Measurements from ENCODE around the gene AOAH.

AOAH gene

GRCh38 chr7:36478745-36479144, 245.5 kb downstream of the AOAH start:
- Histone ChIP-seq H3K27me3 (ENCODE audit: control insufficient read depth, low read length) (peaks cover 15% of the 10 kb centered on the region), H4K20me1 (ENCODE audit: control insufficient read depth, insufficient read depth, low read depth, low read length) (no peaks in the 10 kb centered on the region), H3K27ac (ENCODE audit: low read depth, low read length) (no peak overlapping the region), H3K4me1 (ENCODE audit: control insufficient read depth, low read length) (no peaks in the 10 kb centered on the region), H3K4me2 (ENCODE audit: low read length) (no peak overlapping the region), H3F3A (ENCODE audit: control insufficient read depth, insufficient read depth) (no peaks in the 10 kb centered on the region), H3K36me3 (ENCODE audit: control insufficient read depth, low read length) (no peaks in the 10 kb centered on the region), H3K9me2 (replicated peaks; ENCODE audit: control insufficient read depth, low read length) (no peaks in the 10 kb centered on the region), H3K4me3 (ENCODE audit: low read length) (no peak overlapping the region), H3K9me3 (ENCODE audit: control insufficient read depth, insufficient read depth, low read length) (no peaks in the 10 kb centered on the region), H3K79me2 (ENCODE audit: control insufficient read depth, low read length) (no peaks in the 10 kb centered on the region)
- TF ChIP-seq EZH2phosphoT487 (IDR thresholded peaks at IDR 0.05; ENCODE audit: borderline replicate concordance, low read length) (no peak), CTCF (IDR thresholded peaks at IDR 0.05; ENCODE audit: low read depth, low read length, poor library complexity, severe bottlenecking) (no peak)

- no peak overlapping the region for H3K4me3 ChIP-seq (ENCODE audit: low read length)
- H4K20me1 ChIP-seq (ENCODE audit: control insufficient read depth, insufficient read depth, low read depth, low read length) = no peaks in the 10 kb centered on the region
- H3K9me2 ChIP-seq (replicated peaks; ENCODE audit: control insufficient read depth, low read length) = no peaks in the 10 kb centered on the region
- H3K79me2 ChIP-seq (ENCODE audit: control insufficient read depth, low read length) = no peaks in the 10 kb centered on the region
- no peaks in the 10 kb centered on the region for H3K4me1 ChIP-seq (ENCODE audit: control insufficient read depth, low read length)
- no peaks in the 10 kb centered on the region for H3K9me3 ChIP-seq (ENCODE audit: control insufficient read depth, insufficient read depth, low read length)
- H3K27me3 ChIP-seq (ENCODE audit: control insufficient read depth, low read length) = peaks cover 8% of the 10 kb centered on the region
- no peak overlapping the region for H3K27ac ChIP-seq (ENCODE audit: low read depth, low read length)
- H3F3A ChIP-seq (ENCODE audit: control insufficient read depth, insufficient read depth) = no peaks in the 10 kb centered on the region
- no peaks in the 10 kb centered on the region for H3K36me3 ChIP-seq (ENCODE audit: control insufficient read depth, low read length)
- TF ChIP-seq EZH2phosphoT487 (IDR thresholded peaks at IDR 0.05; ENCODE audit: borderline replicate concordance, low read length) (no peak), CTCF (IDR thresholded peaks at IDR 0.05; ENCODE audit: low read depth, low read length, poor library complexity, severe bottlenecking) (no peak)
- no peak overlapping the region for H3K4me2 ChIP-seq (ENCODE audit: low read length)
These were observed 248.9 kb downstream of the AOAH start for GRCh38 chr7:36475381-36475780.

- Histone ChIP-seq H3K4me3 (ENCODE audit: low read length) (no peak overlapping the region), H3K27ac (ENCODE audit: low read depth, low read length) (no peak overlapping the region), H3K4me1 (ENCODE audit: control insufficient read depth, low read length) (no peaks in the 10 kb centered on the region), H3K9me3 (ENCODE audit: control insufficient read depth, insufficient read depth, low read length) (no peaks in the 10 kb centered on the region), H3K36me3 (ENCODE audit: control insufficient read depth, low read length) (no peaks in the 10 kb centered on the region), H3K9me2 (replicated peaks; ENCODE audit: control insufficient read depth, low read length) (no peaks in the 10 kb centered on the region), H4K20me1 (ENCODE audit: control insufficient read depth, insufficient read depth, low read depth, low read length) (no peaks in the 10 kb centered on the region), H3F3A (ENCODE audit: control insufficient read depth, insufficient read depth) (no peaks in the 10 kb centered on the region), H3K4me2 (ENCODE audit: low read length) (no peak overlapping the region), H3K27me3 (ENCODE audit: control insufficient read depth, low read length) (peaks cover 7% of the 10 kb centered on the region; the same call in 1 of the 2 replicates), H3K79me2 (ENCODE audit: control insufficient read depth, low read length) (no peaks in the 10 kb centered on the region)
- TF ChIP-seq EZH2phosphoT487 (IDR thresholded peaks at IDR 0.05; ENCODE audit: borderline replicate concordance, low read length) (no peak), CTCF (IDR thresholded peaks at IDR 0.05; ENCODE audit: low read depth, low read length, poor library complexity, severe bottlenecking) (no peak)
These were observed 249.3 kb downstream of the AOAH start for GRCh38 chr7:36475011-36475342.

All from DOHH2 (cell line).